Measurements from ENCODE around the gene ENAH.
"Not testable (repeated sequence)": the region's sequence is repeated elsewhere in the genome, so short reads cannot be mapped to it uniquely, and the experiment has no call there.

ENAH gene

GRCh38 chr1:225670806-225671733, 18.1 kb upstream of the ENAH start:
- DNase-seq, result no peak

- no peak for DNase-seq
These were observed 17.4 kb upstream of the ENAH start for GRCh38 chr1:225670356-225670755.

GRCh38 chr1:225668222-225668621, 15.3 kb upstream of the ENAH start:
- DNase-seq, result no peak

- no peak for DNase-seq
These were observed 14.4 kb upstream of the ENAH start for GRCh38 chr1:225667362-225667761.

DNA sequence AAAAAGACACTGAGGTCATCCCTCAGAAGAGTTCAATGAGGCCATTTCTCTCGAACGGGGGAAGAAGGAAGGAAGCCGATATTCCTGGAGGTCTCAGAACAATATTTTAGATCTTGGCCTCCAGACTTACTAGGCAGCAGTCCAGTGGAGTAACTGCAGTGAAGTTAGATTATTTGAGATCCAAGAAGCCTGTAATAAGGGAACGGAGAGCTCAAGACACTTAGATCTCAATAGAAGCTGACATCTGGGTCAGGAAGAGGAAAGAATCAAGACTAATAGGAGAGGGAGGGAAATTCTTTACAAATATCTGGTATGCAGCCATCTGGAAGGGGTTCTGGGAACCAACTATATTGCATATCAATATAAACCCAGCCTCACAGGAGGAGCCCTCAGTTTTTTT, 13.6 kb upstream of the ENAH start:
- no peak for DNase-seq

GRCh38 chr1:225664762-225665161, 11.8 kb upstream of the ENAH start:
- no peak for DNase-seq

- no peak for DNase-seq
These were observed 9.2 kb upstream of the ENAH start for GRCh38 chr1:225662155-225662554.

- no peak for DNase-seq
These were observed 7.6 kb upstream of the ENAH start for GRCh38 chr1:225660544-225660946.

- DNase-seq, result no peak
These were observed 5.1 kb upstream of the ENAH start for GRCh38 chr1:225658041-225658440.

GRCh38 chr1:225657462-225657989, 4.6 kb upstream of the ENAH start:
- DNase-seq, result no peak

DNA sequence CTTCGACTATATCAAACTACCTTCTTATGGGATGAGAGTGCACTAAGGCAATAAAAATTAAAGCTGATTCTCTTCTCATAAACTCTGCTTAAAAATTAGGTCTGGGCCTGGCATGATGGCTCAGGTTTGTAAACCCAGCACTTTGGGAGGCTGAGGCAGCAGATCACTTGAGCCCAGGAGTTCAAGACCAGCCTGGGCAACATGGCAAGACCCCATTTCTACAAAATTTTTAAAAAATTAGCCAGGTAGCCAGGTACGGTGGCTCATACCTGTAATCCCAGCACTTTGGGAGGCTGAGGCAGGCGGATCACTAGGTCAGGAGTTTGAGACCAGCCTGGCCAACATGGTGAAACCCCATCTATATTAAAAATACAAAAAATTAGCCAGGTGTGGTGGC, 3.3 kb upstream of the ENAH start:
- DNase-seq, result not testable (repeated sequence)

DNA sequence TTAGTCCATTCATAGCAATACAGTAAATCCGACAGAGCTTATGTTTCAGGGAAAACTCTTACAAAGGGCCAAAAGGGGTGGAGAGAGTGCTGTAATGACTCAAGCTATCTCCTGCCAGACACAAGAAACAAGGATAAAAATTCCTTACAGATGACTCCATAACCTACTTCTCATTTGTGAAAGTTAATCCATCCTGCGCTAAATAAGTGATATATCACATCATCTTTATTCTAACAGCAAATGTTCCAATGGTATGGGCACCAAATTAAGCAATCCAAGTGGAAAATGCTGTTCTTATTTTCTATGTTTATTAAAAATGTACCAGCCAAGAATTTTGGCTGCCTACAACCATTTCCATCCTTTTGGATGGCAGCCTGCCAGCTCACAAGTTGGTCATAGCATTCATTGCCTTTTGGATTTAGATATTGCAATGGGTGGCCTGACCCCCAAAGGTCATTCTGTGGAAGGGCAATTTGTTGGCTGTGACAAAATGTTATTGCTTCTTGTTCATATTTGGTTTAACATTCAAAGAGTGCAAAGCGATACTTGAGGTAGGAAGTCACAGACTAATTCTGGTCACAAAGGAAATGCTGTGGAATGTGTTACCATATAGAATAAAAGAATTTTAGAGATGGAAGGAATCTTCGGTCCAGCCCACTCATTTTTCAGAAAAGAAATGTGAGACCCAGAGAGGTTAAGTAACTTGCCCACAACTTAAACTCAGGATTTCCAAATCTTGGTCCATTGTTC, 2.8 kb upstream of the ENAH start:
- DNase-seq, result no peak

- no peak for DNase-seq
These were observed 2.0 kb upstream of the ENAH start for GRCh38 chr1:225654688-225655508.

DNA sequence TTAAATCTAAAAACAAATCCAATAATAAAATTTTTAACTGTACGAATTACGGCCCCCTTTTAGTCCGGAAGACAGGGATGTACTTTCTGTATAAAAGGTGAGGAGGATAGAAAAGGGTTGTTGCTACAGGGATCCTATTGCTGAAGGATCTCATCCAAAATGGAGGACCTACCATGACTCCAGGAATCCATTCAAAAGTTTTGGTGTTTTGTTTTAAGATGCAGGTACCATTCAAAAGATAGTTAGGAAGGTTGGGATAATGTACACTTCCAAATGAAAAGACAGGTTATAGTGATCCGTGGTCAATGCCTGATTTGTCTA, 1.3 kb upstream of the ENAH start:
- DNase-seq, result no peak

DNA sequence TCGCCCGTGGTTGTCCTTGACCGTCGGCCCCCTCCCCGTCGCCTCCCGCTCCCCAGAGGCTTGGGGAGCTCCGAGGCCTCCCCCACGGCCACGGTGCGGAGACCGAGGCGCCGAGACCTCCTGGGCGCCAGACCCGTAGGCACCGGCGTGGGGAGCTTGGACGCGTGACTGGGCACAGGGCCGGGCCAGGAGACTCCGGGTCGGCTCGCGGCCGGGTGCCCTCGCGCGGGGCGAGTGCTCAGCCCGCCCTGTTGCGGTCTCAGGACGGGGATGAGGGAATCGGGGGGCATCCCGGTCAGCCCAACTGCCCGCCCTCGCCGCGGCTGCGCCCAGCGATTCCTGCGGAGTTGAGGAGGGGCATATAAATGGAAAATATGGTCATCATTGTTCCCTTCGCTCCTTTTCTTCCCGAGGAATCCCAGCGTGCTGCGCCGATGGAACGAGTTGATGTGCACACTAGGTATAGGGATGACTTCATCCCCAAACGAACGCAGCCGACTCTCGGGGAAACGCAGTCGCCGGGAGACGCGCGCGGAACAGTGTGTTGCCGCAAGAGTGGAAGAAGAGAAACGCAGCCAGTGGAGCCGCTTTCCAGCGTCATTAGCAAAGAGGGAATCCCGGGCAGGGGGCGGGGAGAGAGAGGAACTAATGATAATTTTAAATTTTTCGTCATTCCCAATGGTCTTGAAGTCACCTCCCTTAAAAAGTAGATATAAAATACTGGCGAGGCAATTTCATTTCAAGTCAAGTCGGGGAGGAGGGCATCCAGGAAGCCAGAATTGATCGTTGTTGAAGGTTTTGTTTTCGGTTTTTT, 747 bp upstream of the ENAH start:
- DNase-seq, result no peak

DNA sequence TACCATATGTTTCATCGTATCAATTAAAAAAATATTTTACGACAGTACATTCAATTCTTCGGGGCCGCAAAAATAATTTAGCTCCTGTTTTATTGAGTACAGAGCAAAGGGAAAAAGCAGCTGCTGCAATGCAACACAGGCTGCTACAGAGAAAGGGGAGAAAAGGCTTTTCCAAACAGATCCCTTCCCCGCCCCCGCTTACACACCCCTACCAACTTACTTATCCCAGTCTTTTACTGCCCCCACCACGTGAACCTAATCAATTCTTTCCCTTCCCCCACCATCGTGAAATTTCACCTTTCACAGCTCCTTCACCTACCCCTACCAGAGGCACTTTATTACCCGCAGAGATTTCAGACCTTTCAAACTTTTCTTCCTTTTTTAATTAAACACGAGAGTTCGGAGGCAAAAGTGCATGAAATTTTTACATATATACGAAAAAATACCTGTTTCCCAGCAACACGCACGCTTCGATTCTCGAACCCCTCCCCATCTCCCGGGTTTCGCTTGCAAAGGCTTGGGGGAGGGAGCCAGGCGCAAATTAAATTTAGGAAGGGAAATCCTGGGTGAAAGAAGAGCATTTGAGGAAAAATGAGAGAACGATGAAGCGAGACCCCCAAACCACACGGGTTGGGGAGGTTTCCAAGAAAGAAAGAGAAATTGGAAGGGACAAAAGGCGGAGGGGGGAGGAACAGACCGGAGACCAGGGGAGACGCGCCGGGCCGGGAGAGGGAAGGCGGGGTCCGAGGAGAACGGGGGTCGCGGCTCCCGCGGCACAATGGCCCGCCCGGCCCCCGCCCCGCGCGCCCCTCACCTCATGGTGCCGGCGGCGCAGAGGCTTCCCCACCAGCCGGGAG, 823 bp downstream of the ENAH start:
- no peak for DNase-seq

DNA sequence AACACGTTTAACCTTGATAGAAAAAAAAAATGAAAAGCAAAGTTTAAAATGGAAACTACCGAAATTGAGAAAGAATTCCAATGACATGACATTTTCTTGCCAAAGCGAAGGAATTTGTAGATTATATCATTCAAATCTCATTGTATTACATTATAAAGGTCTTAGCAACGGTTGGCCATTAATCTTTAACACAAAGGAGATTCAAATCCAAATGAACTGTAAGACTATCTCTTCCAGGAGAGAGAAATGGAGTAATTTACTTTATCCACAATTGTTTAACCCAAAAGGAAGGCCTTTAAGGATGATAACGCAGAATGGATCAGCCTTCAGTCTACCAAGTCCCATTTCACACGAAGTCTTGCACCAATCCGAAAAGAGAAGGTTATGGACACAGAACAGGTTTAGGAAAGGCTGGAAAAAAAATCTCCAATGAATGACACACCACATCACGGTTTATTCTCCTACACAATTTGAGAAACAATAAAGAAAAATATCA, 1.5 kb downstream of the ENAH start:
- no peak for DNase-seq

- no peak for DNase-seq
These were observed 2.7 kb downstream of the ENAH start for GRCh38 chr1:225650179-225650578.

GRCh38 chr1:225645194-225645895, 7.6 kb downstream of the ENAH start:
- no peak for DNase-seq

DNA sequence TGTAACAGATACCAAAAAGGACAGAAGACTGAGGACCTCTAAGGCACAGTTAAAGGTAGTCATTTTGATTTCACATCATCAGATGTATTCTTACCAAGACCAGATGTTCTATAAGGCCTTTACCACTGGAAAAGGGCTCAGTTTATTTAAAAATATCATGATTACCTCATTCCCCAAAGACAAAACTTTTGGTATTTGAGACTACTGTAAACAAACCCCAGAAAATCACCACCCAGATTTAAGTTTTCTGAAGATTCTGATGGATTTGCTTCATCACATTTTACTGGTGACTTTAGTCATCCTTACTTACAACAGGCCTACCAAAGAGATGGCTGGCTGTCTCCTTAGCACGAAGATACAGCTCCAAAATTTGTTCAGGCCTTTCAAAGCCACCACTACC, 8.3 kb downstream of the ENAH start:
- DNase-seq, result no peak

Measured in stimulated activated naive CD4-positive, alpha-beta T cell treated with Interleukin-2 at 50 U/mL for 16 hours (primary cell).